WTC11 (cell line): ENCODE measurements around the gene DMBX1.

Experiments
- ATF1 ChIP-seq: sonication (generic); formaldehyde crosslinking; IDR thresholded peaks from 2 replicates; pipeline ENCODE4 v1.8.1; 2023; ENCODE audit warnings: mild to moderate bottlenecking, moderate library complexity, missing genetic modification reagents
- E2F5 ChIP-seq: sonication (generic); formaldehyde crosslinking; IDR thresholded peaks from 2 replicates; pipeline ENCODE4 v1.8.1; 2022; ENCODE audit warnings: mild to moderate bottlenecking, moderate library complexity, missing genetic modification reagents
- ELF4 ChIP-seq: sonication (generic); formaldehyde crosslinking; IDR thresholded peaks from 2 replicates; pipeline ENCODE4 v1.8.1; 2022; ENCODE audit warnings: low read depth, mild to moderate bottlenecking, moderate library complexity, missing genetic modification reagents
- FOXJ3 ChIP-seq: sonication (generic); formaldehyde crosslinking; IDR thresholded peaks from 2 replicates; pipeline ENCODE4 v1.9.0; 2021; ENCODE audit warnings: missing genetic modification reagents, mild to moderate bottlenecking, borderline replicate concordance
- KAT7 ChIP-seq: sonication (generic); formaldehyde crosslinking; IDR thresholded peaks from 2 replicates; pipeline ENCODE4 v1.8.1; 2023; ENCODE audit warnings: missing genetic modification reagents, mild to moderate bottlenecking, borderline replicate concordance
- SMAD3 ChIP-seq: sonication (generic); formaldehyde crosslinking; IDR thresholded peaks from 2 replicates; pipeline ENCODE4 v1.8.0; 2022; ENCODE audit warnings: missing genetic modification reagents, mild to moderate bottlenecking, borderline replicate concordance
- TF ChIP-seq, protein P1 (sequence below): fragments of 200-600 bp; IDR thresholded peaks from 2 replicates; pipeline ENCODE4 v1.8.0; 2022; ENCODE audit warnings: antibody characterized with exemption
- TF ChIP-seq, protein P2 (sequence below): sonication (generic); formaldehyde crosslinking; IDR thresholded peaks from 2 replicates; pipeline ENCODE4 v1.8.1; 2023; ENCODE audit warnings: mild to moderate bottlenecking, missing genetic modification reagents, moderate library complexity
- TF ChIP-seq, protein P3 (sequence below): sonication (generic); formaldehyde crosslinking; IDR thresholded peaks from 2 replicates; pipeline ENCODE4 v1.8.0; 2022; ENCODE audit warnings: mild to moderate bottlenecking, missing genetic modification reagents

- TF ChIP-seq, protein P1, sequence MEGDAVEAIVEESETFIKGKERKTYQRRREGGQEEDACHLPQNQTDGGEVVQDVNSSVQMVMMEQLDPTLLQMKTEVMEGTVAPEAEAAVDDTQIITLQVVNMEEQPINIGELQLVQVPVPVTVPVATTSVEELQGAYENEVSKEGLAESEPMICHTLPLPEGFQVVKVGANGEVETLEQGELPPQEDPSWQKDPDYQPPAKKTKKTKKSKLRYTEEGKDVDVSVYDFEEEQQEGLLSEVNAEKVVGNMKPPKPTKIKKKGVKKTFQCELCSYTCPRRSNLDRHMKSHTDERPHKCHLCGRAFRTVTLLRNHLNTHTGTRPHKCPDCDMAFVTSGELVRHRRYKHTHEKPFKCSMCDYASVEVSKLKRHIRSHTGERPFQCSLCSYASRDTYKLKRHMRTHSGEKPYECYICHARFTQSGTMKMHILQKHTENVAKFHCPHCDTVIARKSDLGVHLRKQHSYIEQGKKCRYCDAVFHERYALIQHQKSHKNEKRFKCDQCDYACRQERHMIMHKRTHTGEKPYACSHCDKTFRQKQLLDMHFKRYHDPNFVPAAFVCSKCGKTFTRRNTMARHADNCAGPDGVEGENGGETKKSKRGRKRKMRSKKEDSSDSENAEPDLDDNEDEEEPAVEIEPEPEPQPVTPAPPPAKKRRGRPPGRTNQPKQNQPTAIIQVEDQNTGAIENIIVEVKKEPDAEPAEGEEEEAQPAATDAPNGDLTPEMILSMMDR = no peak
- TF ChIP-seq E2F5 (CRISPR knock-in tag) (no peak), SMAD3 (CRISPR knock-in tag) (no peak), ELF4 (CRISPR knock-in tag) (no peak), KAT7 (CRISPR knock-in tag) (no peak), FOXJ3 (CRISPR knock-in tag) (no peak), ATF1 (CRISPR knock-in tag) (no peak)
- TF ChIP-seq, protein P2, sequence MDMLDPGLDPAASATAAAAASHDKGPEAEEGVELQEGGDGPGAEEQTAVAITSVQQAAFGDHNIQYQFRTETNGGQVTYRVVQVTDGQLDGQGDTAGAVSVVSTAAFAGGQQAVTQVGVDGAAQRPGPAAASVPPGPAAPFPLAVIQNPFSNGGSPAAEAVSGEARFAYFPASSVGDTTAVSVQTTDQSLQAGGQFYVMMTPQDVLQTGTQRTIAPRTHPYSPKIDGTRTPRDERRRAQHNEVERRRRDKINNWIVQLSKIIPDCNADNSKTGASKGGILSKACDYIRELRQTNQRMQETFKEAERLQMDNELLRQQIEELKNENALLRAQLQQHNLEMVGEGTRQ (CRISPR knock-in tag) = no peak
- TF ChIP-seq, protein P3, sequence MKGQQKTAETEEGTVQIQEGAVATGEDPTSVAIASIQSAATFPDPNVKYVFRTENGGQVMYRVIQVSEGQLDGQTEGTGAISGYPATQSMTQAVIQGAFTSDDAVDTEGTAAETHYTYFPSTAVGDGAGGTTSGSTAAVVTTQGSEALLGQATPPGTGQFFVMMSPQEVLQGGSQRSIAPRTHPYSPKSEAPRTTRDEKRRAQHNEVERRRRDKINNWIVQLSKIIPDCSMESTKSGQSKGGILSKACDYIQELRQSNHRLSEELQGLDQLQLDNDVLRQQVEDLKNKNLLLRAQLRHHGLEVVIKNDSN (CRISPR knock-in tag) = no peak
Observed at GRCh38 chr1:46526691-46527291, 37.2 kb downstream of the DMBX1 start.
